HUDEP-2 (cell line): Measurements from ENCODE around the gene HSD17B4.

Experiments used
- DNase-seq, 76 experiments: peaks; one replicate each; lab custom pipeline; 2025; ENCODE audit not compliant: unreplicated experiment in 76 of 76; lab: John Stamatoyannopoulos, UW

HSD17B4 gene

DNA sequence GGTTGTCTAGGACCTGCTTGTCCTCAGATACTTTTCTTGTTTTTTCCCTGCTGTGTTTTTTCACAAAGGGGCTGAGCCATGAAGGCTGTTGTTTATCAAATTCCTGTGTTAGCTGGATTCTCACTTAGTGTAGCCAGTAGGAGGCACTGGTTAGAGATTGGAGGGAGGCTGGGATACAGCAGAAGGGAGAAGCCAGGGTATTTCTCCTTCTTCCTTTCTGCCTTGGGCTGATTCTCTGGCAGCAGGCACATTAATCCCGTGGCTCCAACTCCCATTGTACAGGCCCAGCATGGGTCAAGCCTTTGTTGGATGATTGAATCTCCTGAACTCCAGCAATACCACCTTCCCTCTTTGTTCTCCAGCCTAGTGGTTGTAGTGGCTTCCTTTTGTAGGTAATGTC lies 130.7 kb downstream of the HSD17B4 start:
- no peak for DNase-seq

DNA sequence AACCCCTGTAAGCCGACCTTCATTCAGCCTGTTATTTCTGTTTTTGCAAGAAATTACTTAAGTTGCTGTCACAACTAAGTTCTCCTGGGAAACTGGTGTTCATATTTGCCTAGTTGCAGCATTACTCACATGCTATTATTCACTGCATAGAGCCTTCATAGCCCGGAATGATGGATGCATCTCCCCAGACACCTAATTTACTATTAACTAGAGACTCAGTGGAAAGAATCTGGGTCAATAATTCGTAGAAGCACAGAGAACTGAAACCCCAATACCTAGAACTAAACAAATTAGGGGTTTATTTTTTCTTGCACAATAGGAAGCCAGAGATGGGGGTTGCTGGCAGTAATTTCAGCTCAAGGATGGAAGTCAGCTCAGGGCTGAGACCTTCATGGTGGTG lies 131.4 kb downstream of the HSD17B4 start:
- DNase-seq = no peak
